Ovary (tissue), 9 donors: ENCODE measurements around the gene ALDH3B2. TPM values are rescaled to one million over a fixed set of nuclear protein-coding genes. Genes with fewer than 3 reads are reported as not detected.

Experiments used
- polyA plus RNA-seq, 2 donors: library from polyadenylated mRNA; stranded (reverse); fragments of 200-250 nt in 1 of 2; fragments of 350-450 nt in 1 of 2; fragmentation: Illumina TruSeq in 1 of 2; extraction: RNeasy Lipid Tissue Mini Kit (QIAGEN cat#74804) in 1 of 2; gene quantifications; one replicate each; pipeline ENCODE4 v1.2.3, GENCODE V29; 2013 to 2014
- small RNA-seq: library from RNA; depleted of rRNA; stranded (forward); fragments of <200 nt; gene quantifications from one replicate; pipeline ENCODE3, GENCODE V24; 2016
- total RNA-seq, 7 donors: library from RNA; depleted of rRNA in 2 of 7; stranded (reverse); fragments of >200 nt in 2 of 7; fragmentation: NEBNext Ultra II Directional in 3 of 7; extraction: Animal tissue kit (Norgen Biotek cat#: 25700) in 3 of 7; gene quantifications; one replicate each; pipeline versions ENCODE4 v1.1.0 to v1.2.4, GENCODE V29; 2016 to 2023
- donor health status: DM: no; HTN: no; CAD: no; lungs with moderate emphysema.
- donor health status: DM: no; HTN: no; CAD: no.
- donor health status: Bipolar disorder and iron deficiency.
- donor health status: DM: yes; HTN: yes; CAD: no.
- donor health status: DM: no; HTN: no; CAD: no.
- donor health status: DM: yes; HTN: yes; CAD: no.

The ALDH3B2 gene
- total and polyA plus RNA-seq, 9 donors, result 0.15 to 0.57 (median 0.27) TPM; not detected in 5

Small RNAs within 50 kb of the gene (small RNA-seq; reads per million reads assigned to genes)
- not detected for gene RPL37P2

Other genes starting within 250 kb of the ALDH3B2 start
- 10 to 100 TPM; 24.8 to 38.6 (median 33.1) TPM for gene RPS6KB2, start 246.1 kb downstream of the ALDH3B2 start, total RNA-seq
- 10 to 100 TPM; 10.4 to 38.2 TPM for gene RPS6KB2, start 246.1 kb downstream of the ALDH3B2 start, polyA plus RNA-seq
- 10 to 100 TPM in 1 of 7 donors, 1 to 10 TPM in 6; 2.4 to 10.7 (median 3.2) TPM for gene PTPRCAP, start 236.9 kb downstream of the ALDH3B2 start, total RNA-seq
- 1 to 10 TPM in 1 of 2 donors, not detected in 1; 7.2 TPM for gene PTPRCAP, start 236.9 kb downstream of the ALDH3B2 start, polyA plus RNA-seq
- gene CORO1B, start 231.1 kb downstream of the ALDH3B2 start, total RNA-seq, result 10 to 100 TPM; 31.1 to 80.5 (median 60.8) TPM
- 10 to 100 TPM in 1 of 2 donors, 1 to 10 TPM in 1; 2.8 to 74.3 TPM for gene CORO1B, start 231.1 kb downstream of the ALDH3B2 start, polyA plus RNA-seq
- under 1 TPM in 1 of 7 donors, not detected in 6; 0.15 TPM for gene GPR152, start 221.9 kb downstream of the ALDH3B2 start, total RNA-seq
- gene GPR152, start 221.9 kb downstream of the ALDH3B2 start, polyA plus RNA-seq, result not detected
- gene CABP4, start 219.3 kb downstream of the ALDH3B2 start, total RNA-seq, result 1 to 10 TPM in 4 of 7 donors, under 1 TPM in 2, not detected in 1; 0.13 to 2.1 (median 1.2) TPM
- gene CABP4, start 219.3 kb downstream of the ALDH3B2 start, polyA plus RNA-seq, result under 1 TPM; 0.62 to 0.92 TPM
- gene TMEM134, start 205.4 kb downstream of the ALDH3B2 start, total RNA-seq, result 10 to 100 TPM; 37.6 to 69.8 (median 44.8) TPM
- gene TMEM134, start 205.4 kb downstream of the ALDH3B2 start, polyA plus RNA-seq, result 10 to 100 TPM in 1 of 2 donors, 1 to 10 TPM in 1; 2.7 to 44.3 TPM
- 100 to 1,000 TPM in 1 of 7 donors, 10 to 100 TPM in 6; 49.1 to 103 (median 65.4) TPM for gene AIP, start 191.6 kb downstream of the ALDH3B2 start, total RNA-seq
- 100 to 1,000 TPM in 1 of 2 donors, 10 to 100 TPM in 1; 33.5 to 114 TPM for gene AIP, start 191.6 kb downstream of the ALDH3B2 start, polyA plus RNA-seq
- gene PITPNM1, start 169.3 kb downstream of the ALDH3B2 start, total RNA-seq, result 10 to 100 TPM in 3 of 7 donors, 1 to 10 TPM in 4; 3.1 to 77.2 (median 9.5) TPM
- gene PITPNM1, start 169.3 kb downstream of the ALDH3B2 start, polyA plus RNA-seq, result 1 to 10 TPM; 5.3 to 6.1 TPM
- 10 to 100 TPM; 15.8 to 66.1 (median 34.6) TPM for gene CDK2AP2, start 166.5 kb downstream of the ALDH3B2 start, total RNA-seq
- 10 to 100 TPM in 1 of 2 donors, 1 to 10 TPM in 1; 3.8 to 35.9 TPM for gene CDK2AP2, start 166.5 kb downstream of the ALDH3B2 start, polyA plus RNA-seq
- not detected for gene CABP2, start 151.2 kb downstream of the ALDH3B2 start, total RNA-seq
- gene CABP2, start 151.2 kb downstream of the ALDH3B2 start, polyA plus RNA-seq, result not detected
- 1,000 to 10,000 TPM in 1 of 7 donors, 100 to 1,000 TPM in 6; 358 to 1,321 (median 474) TPM for gene GSTP1, start 90.8 kb downstream of the ALDH3B2 start, total RNA-seq
- gene GSTP1, start 90.8 kb downstream of the ALDH3B2 start, polyA plus RNA-seq, result 100 to 1,000 TPM; 189 to 444 TPM
- 100 to 1,000 TPM; 143 to 184 (median 169) TPM for gene NDUFV1, start 67.7 kb downstream of the ALDH3B2 start, total RNA-seq
- gene NDUFV1, start 67.7 kb downstream of the ALDH3B2 start, polyA plus RNA-seq, result 100 to 1,000 TPM in 1 of 2 donors, 10 to 100 TPM in 1; 47.7 to 133 TPM
- 10 to 100 TPM in 1 of 7 donors, 1 to 10 TPM in 6; 5.0 to 10.5 (median 8.1) TPM for gene NUDT8, start 44.7 kb downstream of the ALDH3B2 start, total RNA-seq
- gene NUDT8, start 44.7 kb downstream of the ALDH3B2 start, polyA plus RNA-seq, result 1 to 10 TPM in 1 of 2 donors, not detected in 1; 5.7 TPM
- not detected for gene TBX10, start 34.9 kb downstream of the ALDH3B2 start, total RNA-seq
- gene TBX10, start 34.9 kb downstream of the ALDH3B2 start, polyA plus RNA-seq, result not detected
- gene ACY3, start 23.9 kb downstream of the ALDH3B2 start, total RNA-seq, result under 1 TPM in 2 of 7 donors, not detected in 5; 0.24 to 0.25 TPM
- under 1 TPM in 1 of 2 donors, not detected in 1; 0.07 TPM for gene ACY3, start 23.9 kb downstream of the ALDH3B2 start, polyA plus RNA-seq